H9 (cell line): Measurements from ENCODE around the gene CHID1. TPM values are rescaled to one million over a fixed set of nuclear protein-coding genes. Genes with fewer than 3 reads are reported as not detected.

Source experiments
- DNase-seq: peaks from one replicate; pipeline ENCODE4 v3.0.0-alpha.2; 2017
- H2AFZ ChIP-seq: one replicate; pipeline ENCODE4 v1.6.1; 2013; ENCODE audit warnings: mild to moderate bottlenecking, low read length, control low read depth, moderate library complexity
- H2AK5ac ChIP-seq: 2 replicates; pipeline ENCODE4 v1.6.1; 2013; ENCODE audit warnings: low read length, control low read depth, mixed read lengths; ENCODE audit not compliant: insufficient read length
- H2BK120ac ChIP-seq: one replicate; pipeline ENCODE4 v1.6.1; 2013; ENCODE audit warnings: low read depth, mild to moderate bottlenecking, low read length, control low read depth, inconsistent platforms; ENCODE audit not compliant: poor library complexity, severe bottlenecking
- H2BK12ac ChIP-seq: 2 replicates; pipeline ENCODE4 v1.6.1; 2013; ENCODE audit warnings: low read length, control low read depth, mixed read lengths, low read depth; ENCODE audit not compliant: insufficient read length
- H2BK15ac ChIP-seq: 2 replicates; pipeline ENCODE4 v1.6.1; 2013; ENCODE audit warnings: low read depth, low read length, control low read depth
- H2BK20ac ChIP-seq: one replicate; pipeline ENCODE4 v1.6.1; 2013; ENCODE audit warnings: low read depth, mild to moderate bottlenecking, low read length, control low read depth, inconsistent platforms; ENCODE audit not compliant: poor library complexity, severe bottlenecking
- H2BK5ac ChIP-seq: 2 replicates; pipeline ENCODE4 v1.6.1; 2013; ENCODE audit warnings: low read length, control low read depth, mixed read lengths; ENCODE audit not compliant: insufficient read length
- H3K14ac ChIP-seq: 2 replicates; pipeline ENCODE4 v1.6.1; 2013; ENCODE audit warnings: low read length, control low read depth; ENCODE audit not compliant: insufficient read depth
- H3K18ac ChIP-seq: 2 replicates; pipeline ENCODE4 v1.6.1; 2013; ENCODE audit warnings: low read depth, mild to moderate bottlenecking, mixed read lengths, low read length, control low read depth; ENCODE audit not compliant: insufficient read length
- H3K23ac ChIP-seq: 2 replicates; pipeline ENCODE4 v1.6.1; 2013; ENCODE audit warnings: low read length, control low read depth, mixed read lengths, low read depth; ENCODE audit not compliant: insufficient read length
- H3K23me2 ChIP-seq: 2 replicates; pipeline ENCODE4 v1.6.1; 2013; ENCODE audit warnings: low read depth, mild to moderate bottlenecking, mixed read lengths, low read length, control low read depth; ENCODE audit not compliant: insufficient read length, poor library complexity, severe bottlenecking
- H3K27ac ChIP-seq: 2 replicates; pipeline ENCODE4 v1.5.1; 2013; ENCODE audit warnings: low read length, control low read depth, mixed read lengths, low read depth; ENCODE audit not compliant: insufficient read length
- H3K27me3 ChIP-seq: 2 replicates; pipeline ENCODE4 v1.6.1; 2013; ENCODE audit warnings: low read length, control low read depth, inconsistent platforms; ENCODE audit not compliant: insufficient read depth
- H3K4ac ChIP-seq: 2 replicates; pipeline ENCODE4 v1.6.1; 2013; ENCODE audit warnings: low read depth, mild to moderate bottlenecking, control low read depth, inconsistent platforms, low read length, moderate library complexity
- H3K4me1 ChIP-seq: 2 replicates; pipeline ENCODE4 v1.6.1; 2013; ENCODE audit warnings: low read length, control low read depth, inconsistent platforms; ENCODE audit not compliant: insufficient read depth
- H3K4me2 ChIP-seq: 2 replicates; pipeline ENCODE4 v1.6.1; 2013; ENCODE audit warnings: low read length, control low read depth, mixed read lengths; ENCODE audit not compliant: insufficient read length, insufficient read depth
- H3K56ac ChIP-seq: 2 replicates; pipeline ENCODE4 v1.6.1; 2013; ENCODE audit warnings: low read depth, mild to moderate bottlenecking, mixed read lengths, low read length, control low read depth; ENCODE audit not compliant: insufficient read length
- H3K79me1 ChIP-seq: 2 replicates; pipeline ENCODE4 v1.6.1; 2013; ENCODE audit warnings: low read depth, mild to moderate bottlenecking, moderate library complexity, low read length, control low read depth, inconsistent platforms; ENCODE audit not compliant: insufficient read depth, poor library complexity, severe bottlenecking
- H3K79me2 ChIP-seq: 2 replicates; pipeline ENCODE4 v1.6.1; 2013; ENCODE audit warnings: low read length, control low read depth, inconsistent platforms; ENCODE audit not compliant: insufficient read depth
- H3K9ac ChIP-seq: 2 replicates; pipeline ENCODE4 v1.6.1; 2013; ENCODE audit warnings: low read length, control low read depth, mixed read lengths; ENCODE audit not compliant: insufficient read length; ENCODE audit errors: extremely low read depth
- H3K9me3 ChIP-seq: one replicate; pipeline ENCODE4 v1.6.1; 2013; ENCODE audit warnings: low read depth, low read length, inconsistent platforms; ENCODE audit not compliant: control insufficient read depth
- H3T11ph ChIP-seq: one replicate; pipeline ENCODE4 v1.6.1; 2013; ENCODE audit warnings: mild to moderate bottlenecking, low read length, control low read depth, inconsistent platforms
- H4K20me1 ChIP-seq: one replicate; pipeline ENCODE4 v1.6.1; 2013; ENCODE audit not compliant: control insufficient read depth, insufficient read length, insufficient read depth
- H4K5ac ChIP-seq: 2 replicates; pipeline ENCODE4 v1.6.1; 2013; ENCODE audit warnings: low read depth, mild to moderate bottlenecking, mixed read lengths, low read length, control low read depth; ENCODE audit not compliant: insufficient read length
- H4K8ac ChIP-seq: replicated peaks from 2 replicates; pipeline ENCODE4 v1.6.1; 2013; ENCODE audit warnings: low read length, control low read depth, mixed read lengths, low read depth; ENCODE audit not compliant: insufficient read length
- H4K91ac ChIP-seq: 2 replicates; pipeline ENCODE4 v1.6.1; 2013; ENCODE audit warnings: low read depth, mild to moderate bottlenecking, moderate library complexity, mixed read lengths, low read length, control low read depth; ENCODE audit not compliant: insufficient read length
- H3K27ac Mint-ChIP-seq, 3 experiments: 2 replicates in 2 of 3; 3 replicates in 1 of 3; pipeline ENCODE4 v1.8.0; 2020 to 2021; ENCODE audit warnings: mixed read lengths in 3 of 3, mild to moderate bottlenecking in 1 of 3, moderate library complexity in 1 of 3
- H3K27me3 Mint-ChIP-seq: 2 replicates; pipeline ENCODE4 v1.8.0; 2021; ENCODE audit warnings: low read depth, mild to moderate bottlenecking, moderate library complexity, mixed read lengths
- H3K36me3 Mint-ChIP-seq, 3 experiments: 2 replicates in 2 of 3; 3 replicates in 1 of 3; pipeline ENCODE4 v1.8.0; 2020 to 2021; ENCODE audit warnings: low read depth in 3 of 3, mixed read lengths in 3 of 3; ENCODE audit not compliant: insufficient read depth in 1 of 3
- H3K4me1 Mint-ChIP-seq, 2 experiments: 2 replicates each; pipeline ENCODE4 v1.8.0; 2020; ENCODE audit warnings: mixed read lengths in 2 of 2
- H3K4me3 Mint-ChIP-seq, 2 experiments: 2 replicates in 1 of 2; 3 replicates in 1 of 2; pipeline ENCODE4 v1.8.0; 2020 to 2021; ENCODE audit warnings: mild to moderate bottlenecking in 2 of 2, mixed read lengths in 2 of 2, moderate library complexity in 1 of 2
- H3K9me3 Mint-ChIP-seq, 2 experiments: 2 replicates in 1 of 2; 3 replicates in 1 of 2; pipeline ENCODE4 v1.8.0; 2020; ENCODE audit warnings: mild to moderate bottlenecking in 2 of 2, mixed read lengths in 2 of 2, moderate library complexity in 1 of 2
- CTCF ChIP-seq: fragments of 200-600 bp; sonication (generic); conservative IDR thresholded peaks from 3 replicates; pipeline ENCODE4 v1.8.0; 2021; ENCODE audit warnings: antibody characterized with exemption, mild to moderate bottlenecking
- WGBS: extraction: QIAGEN DNeasy Blood & Tissue Kit; methylation state at CpG from one replicate; pipeline ENCODE4 v1.1.7; 2013; ENCODE audit warnings: missing lambda C conversion rate, low lambda C conversion rate, mixed read lengths; ENCODE audit not compliant: insufficient read length; ENCODE audit errors: extremely low coverage; 5-methylcytosine and 5-hydroxymethylcytosine counted together
- total RNA-seq: library from RNA; stranded (reverse); gene quantifications from 2 replicates; pipeline ENCODE4 v1.2.1, GENCODE V29; 2021

Gene CHID1
- total RNA-seq, 1 experiment from 2014 or later = 89.4 TPM

- Histone ChIP-seq H2BK12ac (no peak overlapping the region), H3K56ac (no peak overlapping the region), H3K4me2 (peak overlapping the region; percentile 5), H3K27ac (no peak overlapping the region), H2BK20ac (no peak overlapping the region), H2AFZ (no peak overlapping the region), H4K8ac (no peak overlapping the region), H3K9me3 (no peaks in the 10 kb centered on the region), H3K79me1 (peaks cover 7% of the 10 kb centered on the region), H3K9ac (no peak overlapping the region), H3K4me1 (peaks cover 15% of the 10 kb centered on the region; the same call in 1 of the 2 replicates), H4K91ac (no peak overlapping the region), H3T11ph (no peak overlapping the region), H4K20me1 (no peaks in the 10 kb centered on the region), H3K23me2 (peaks cover 5% of the 10 kb centered on the region), H3K18ac (no peak overlapping the region), H2BK120ac (no peak overlapping the region), H3K79me2 (peaks cover 18% of the 10 kb centered on the region; the same call in 1 of the 2 replicates), H3K27me3 (no peaks in the 10 kb centered on the region), H4K5ac (no peak overlapping the region), H3K23ac (no peak overlapping the region), H3K4ac (no peak overlapping the region), H3K14ac (no peak overlapping the region), H2BK5ac (no peak overlapping the region), H2AK5ac (no peak overlapping the region), H2BK15ac (no peak overlapping the region)
- no peak for DNase-seq
- H3K27ac Mint-ChIP-seq = peak overlapping the region; percentile 27 to 94 (median 89)
- no CpG with 5 or more reads among the region's 6 CpGs for WGBS
- H3K4me1 Mint-ChIP-seq = peaks cover 47 to 60% of the 10 kb centered on the region in 2 experiments
- H3K4me3 Mint-ChIP-seq = peak overlapping the region in 1 of 2 experiments; percentile 50; a peak in 1 of 5 replicates
- no peak for TF ChIP-seq CTCF
- peaks cover 0 to 1% (median 0%) of the 10 kb centered on the region in 3 experiments; a peak in 2 of 7 replicates for H3K36me3 Mint-ChIP-seq
- peaks cover 6% of the 10 kb centered on the region for H3K27me3 Mint-ChIP-seq
- H3K9me3 Mint-ChIP-seq = no peaks in the 10 kb centered on the region; a peak in 1 of 5 replicates
These were observed 23.9 kb upstream of the CHID1 start for GRCh38 chr11:934527-934926.
